BE2C (cell line): ENCODE data around the gene GRIK5.

Experiments used
- DNase-seq: peaks from one replicate; pipeline ENCODE4 v3.0.0-alpha.2; 2020
- H3K27me3 ChIP-seq: fragments of 250-450 bp; sonication (Bioruptor Pico); 2 replicates; pipeline ENCODE4 v1.5.1; 2020; ENCODE audit warnings: mild to moderate bottlenecking
- H3K36me3 ChIP-seq: fragments of 250-450 bp; sonication (Bioruptor Pico); 2 replicates; pipeline ENCODE4 v1.5.1; 2020; ENCODE audit warnings: mild to moderate bottlenecking
- H3K4me1 ChIP-seq: fragments of 250-450 bp; sonication (Bioruptor Pico); 2 replicates; pipeline ENCODE4 v1.5.1; 2020
- H3K4me3 ChIP-seq: 2 replicates; pipeline ENCODE4 v1.5.1; 2011; ENCODE audit warnings: low read depth, low read length
- H3K9me3 ChIP-seq: fragments of 250-450 bp; sonication (Bioruptor Pico); 2 replicates; pipeline ENCODE4 v1.5.1; 2020
- TF ChIP-seq, protein P1 (sequence below): IDR thresholded peaks from 2 replicates; pipeline ENCODE4 v1.5.1; 2012; ENCODE audit warnings: mild to moderate bottlenecking, low read depth, low read length

The GRIK5 gene

DNA sequence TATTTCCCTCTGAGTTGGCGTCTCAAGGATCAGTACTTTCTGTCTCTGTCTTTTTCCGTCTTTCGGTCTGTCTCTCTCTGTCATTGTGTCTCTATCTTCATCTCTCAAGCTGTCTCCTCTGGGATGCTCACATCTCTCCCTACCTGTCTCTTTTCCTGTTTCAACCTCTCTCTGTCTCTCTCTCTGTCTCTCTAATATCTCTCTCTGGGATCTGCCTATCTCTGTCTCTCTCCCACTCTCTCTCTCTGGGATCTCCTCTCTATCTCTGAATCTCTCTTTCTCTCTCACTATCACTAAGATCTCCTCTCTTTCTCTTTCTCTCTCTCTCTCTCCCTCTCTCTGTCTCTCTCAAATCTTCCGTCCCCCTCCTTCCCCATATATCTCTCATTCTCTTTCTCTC is 80.0 kb downstream of the GRIK5 start:
- peaks cover 9% of the 10 kb centered on the region for H3K4me1 ChIP-seq
- no peaks in the 10 kb centered on the region for H3K27me3 ChIP-seq
- peaks cover 58% of the 10 kb centered on the region for H3K36me3 ChIP-seq
- DNase-seq = no peak
- no peak overlapping the region for H3K4me3 ChIP-seq
- no peaks in the 10 kb centered on the region for H3K9me3 ChIP-seq
- TF ChIP-seq, protein P1, sequence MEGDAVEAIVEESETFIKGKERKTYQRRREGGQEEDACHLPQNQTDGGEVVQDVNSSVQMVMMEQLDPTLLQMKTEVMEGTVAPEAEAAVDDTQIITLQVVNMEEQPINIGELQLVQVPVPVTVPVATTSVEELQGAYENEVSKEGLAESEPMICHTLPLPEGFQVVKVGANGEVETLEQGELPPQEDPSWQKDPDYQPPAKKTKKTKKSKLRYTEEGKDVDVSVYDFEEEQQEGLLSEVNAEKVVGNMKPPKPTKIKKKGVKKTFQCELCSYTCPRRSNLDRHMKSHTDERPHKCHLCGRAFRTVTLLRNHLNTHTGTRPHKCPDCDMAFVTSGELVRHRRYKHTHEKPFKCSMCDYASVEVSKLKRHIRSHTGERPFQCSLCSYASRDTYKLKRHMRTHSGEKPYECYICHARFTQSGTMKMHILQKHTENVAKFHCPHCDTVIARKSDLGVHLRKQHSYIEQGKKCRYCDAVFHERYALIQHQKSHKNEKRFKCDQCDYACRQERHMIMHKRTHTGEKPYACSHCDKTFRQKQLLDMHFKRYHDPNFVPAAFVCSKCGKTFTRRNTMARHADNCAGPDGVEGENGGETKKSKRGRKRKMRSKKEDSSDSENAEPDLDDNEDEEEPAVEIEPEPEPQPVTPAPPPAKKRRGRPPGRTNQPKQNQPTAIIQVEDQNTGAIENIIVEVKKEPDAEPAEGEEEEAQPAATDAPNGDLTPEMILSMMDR = no peak

DNA sequence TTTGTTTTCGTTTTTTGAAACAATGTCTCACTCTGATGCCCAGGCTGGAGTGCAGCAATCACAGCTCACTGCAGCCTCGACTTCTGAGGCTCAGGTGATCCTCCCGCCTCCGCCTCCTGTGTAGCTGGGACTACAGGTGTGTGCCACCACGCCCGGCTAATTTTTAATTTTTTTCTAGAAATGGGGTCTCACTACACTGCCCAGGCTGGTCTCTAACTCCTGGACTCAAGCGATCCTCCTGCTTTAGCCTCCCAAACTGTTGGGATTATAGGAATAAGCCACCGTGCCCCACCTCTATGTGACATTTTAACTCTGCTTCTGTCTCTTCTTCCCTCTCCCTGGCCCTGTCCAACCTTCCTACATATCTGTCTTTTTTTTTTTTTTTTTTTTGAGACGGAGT is 81.1 kb downstream of the GRIK5 start:
- H3K36me3 ChIP-seq = peaks cover 69% of the 10 kb centered on the region
- TF ChIP-seq, protein P1 = no peak
- DNase-seq = no peak
- H3K4me1 ChIP-seq = peaks cover 4% of the 10 kb centered on the region; the same call in 1 of the 2 replicates
- H3K9me3 ChIP-seq = no peaks in the 10 kb centered on the region
- no peak overlapping the region for H3K4me3 ChIP-seq
- no peaks in the 10 kb centered on the region for H3K27me3 ChIP-seq

DNA sequence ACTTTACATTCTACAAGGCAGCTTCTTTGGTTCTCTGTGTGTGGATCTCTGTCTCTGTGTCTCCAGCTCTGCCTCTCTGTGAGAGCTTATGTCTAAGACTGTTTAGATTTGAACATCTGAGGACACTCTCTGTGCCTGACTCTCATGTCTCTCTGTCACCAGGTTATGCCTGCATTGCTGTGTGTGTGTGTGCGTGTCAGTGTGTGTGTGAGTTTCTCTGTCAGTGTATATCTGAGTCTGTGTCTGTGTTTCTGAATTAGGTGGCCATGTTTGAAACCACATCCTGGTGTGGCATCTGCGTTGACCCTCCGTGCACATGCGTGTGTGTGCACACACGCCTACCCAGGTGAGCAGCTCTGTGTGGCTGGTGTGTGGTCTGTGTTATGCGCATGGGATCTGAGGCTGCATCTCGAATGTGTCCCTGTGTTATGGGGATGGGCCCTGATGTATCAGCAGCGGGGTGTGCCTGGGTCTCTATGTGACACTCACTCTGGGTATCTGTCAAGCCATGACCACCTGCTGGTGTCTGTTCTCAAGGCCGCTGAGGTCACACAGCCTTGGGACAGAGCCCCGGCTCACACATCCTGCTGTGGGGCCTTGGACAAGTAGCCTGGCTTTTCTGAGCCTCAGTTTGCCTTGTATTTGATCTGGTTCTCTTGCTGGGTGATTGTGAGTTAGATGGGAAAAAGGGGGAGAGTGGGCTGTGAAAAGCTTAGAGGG is 82.7 kb downstream of the GRIK5 start:
- no peaks in the 10 kb centered on the region for H3K27me3 ChIP-seq

DNA sequence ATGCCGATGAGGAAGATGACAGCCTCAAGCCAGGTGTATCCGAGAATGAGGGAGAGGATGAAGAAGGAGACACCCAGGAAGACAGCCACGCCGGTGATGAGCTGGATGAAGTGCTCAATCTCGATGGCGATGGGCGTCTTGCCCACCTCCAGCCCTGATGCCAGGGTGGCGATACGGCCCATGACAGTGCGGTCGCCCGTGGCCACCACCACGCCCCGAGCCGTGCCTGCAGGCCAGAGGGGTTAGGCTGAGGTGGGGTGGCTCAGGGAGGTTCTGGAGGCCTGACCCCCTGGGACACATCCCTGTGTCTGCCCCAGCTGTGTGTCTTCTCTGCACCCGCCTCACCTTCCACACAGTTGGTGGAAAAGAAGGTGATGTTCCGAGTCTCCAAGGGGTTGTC is 85.0 kb downstream of the GRIK5 start:
- no peaks in the 10 kb centered on the region for H3K4me1 ChIP-seq
- TF ChIP-seq, protein P1 = no peak
- peaks cover 93% of the 10 kb centered on the region for H3K36me3 ChIP-seq
- no peaks in the 10 kb centered on the region for H3K9me3 ChIP-seq
- H3K4me3 ChIP-seq = no peak overlapping the region
- DNase-seq = no peak
- no peaks in the 10 kb centered on the region for H3K27me3 ChIP-seq

More for the DNA sequence above, 82.7 kb downstream of the GRIK5 start:
- Histone ChIP-seq H3K36me3 (peaks cover 78% of the 10 kb centered on the region), H3K4me1 (peaks cover 2% of the 10 kb centered on the region; the same call in 1 of the 2 replicates), H3K9me3 (no peaks in the 10 kb centered on the region), H3K4me3 (no peak overlapping the region)
- TF ChIP-seq, protein P1 = no peak
- DNase-seq = no peak

DNA sequence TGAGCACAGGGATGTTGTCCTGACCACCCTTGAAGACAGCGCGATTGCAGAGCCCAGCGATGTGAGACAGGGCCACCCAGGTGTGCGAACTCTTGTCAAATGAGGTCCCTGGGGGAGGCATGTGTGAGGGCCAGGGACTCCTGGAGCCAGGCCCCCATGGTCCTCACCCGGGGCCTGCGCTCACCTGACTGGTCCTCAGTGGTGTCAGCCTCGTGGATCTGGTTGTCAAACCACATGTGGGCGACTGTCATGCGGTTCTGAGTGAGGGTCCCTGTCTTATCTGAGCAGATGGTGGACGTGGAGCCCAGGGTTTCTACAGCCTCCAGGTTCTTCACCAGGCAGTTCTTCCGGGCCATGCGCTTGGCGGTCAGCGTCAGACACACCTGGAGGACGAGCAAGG is 88.3 kb downstream of the GRIK5 start:
- no peaks in the 10 kb centered on the region for H3K4me1 ChIP-seq
- no peak overlapping the region for H3K4me3 ChIP-seq
- DNase-seq = no peak
- TF ChIP-seq, protein P1 = no peak
- H3K27me3 ChIP-seq = no peaks in the 10 kb centered on the region
- H3K9me3 ChIP-seq = no peaks in the 10 kb centered on the region
- H3K36me3 ChIP-seq = peaks cover 96% of the 10 kb centered on the region

DNA sequence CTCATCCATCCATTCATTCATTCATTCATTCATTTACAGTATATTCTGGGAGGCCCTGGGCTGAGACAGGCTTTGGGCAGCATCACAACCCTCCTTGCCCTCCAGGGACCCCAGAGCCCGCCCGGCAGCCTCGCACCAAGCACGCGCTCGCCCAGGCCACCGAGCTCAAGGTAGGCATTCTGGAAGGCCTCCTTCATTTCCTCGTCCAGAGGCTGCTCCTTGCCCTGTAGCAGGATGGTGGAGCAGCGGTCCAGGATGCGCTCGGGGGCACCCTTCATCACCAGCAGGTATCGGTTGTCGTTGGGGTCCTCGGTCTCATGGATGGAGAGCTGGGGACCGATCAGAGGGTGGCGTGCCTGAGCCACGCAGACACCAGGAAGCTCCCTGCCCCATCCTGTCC is 91.5 kb downstream of the GRIK5 start:
- Histone ChIP-seq H3K4me1 (no peaks in the 10 kb centered on the region), H3K4me3 (no peak overlapping the region), H3K9me3 (no peaks in the 10 kb centered on the region), H3K36me3 (peaks cover 93% of the 10 kb centered on the region), H3K27me3 (no peaks in the 10 kb centered on the region)
- DNase-seq = no peak
- TF ChIP-seq, protein P1 = no peak
